Lower lobe of right lung (tissue), 2 donors: ENCODE measurements around the gene CDHR4. TPM values are rescaled to one million over a fixed set of nuclear protein-coding genes. Genes with fewer than 3 reads are reported as not detected.

ENCODE experiments used
- ATAC-seq, 2 donors: fragments of 200-7000 bp; cut with Tn5 transposase; one replicate each; pipeline ENCODE4 v1.9.1; 2020 to 2022; ENCODE audit warnings: mild to moderate bottlenecking in 2 of 2, moderate library complexity in 2 of 2
- DNase-seq: peaks from one replicate; pipeline ENCODE4 v3.0.0-alpha.2; 2020
- H3K27ac ChIP-seq: fragments of 200-600 bp; one replicate; pipeline ENCODE4 v1.8.0; 2022
- H3K27me3 ChIP-seq: fragments of 200-600 bp; one replicate; pipeline ENCODE4 v1.8.0; 2022; ENCODE audit warnings: low read depth
- H3K36me3 ChIP-seq: fragments of 200-600 bp; one replicate; pipeline ENCODE4 v1.8.0; 2022; ENCODE audit warnings: mild to moderate bottlenecking
- H3K4me1 ChIP-seq: fragments of 200-600 bp; one replicate; pipeline ENCODE4 v1.8.0; 2022
- H3K4me3 ChIP-seq: fragments of 200-600 bp; one replicate; pipeline ENCODE4 v1.8.0; 2022; ENCODE audit warnings: mild to moderate bottlenecking
- H3K9me3 ChIP-seq: fragments of 200-600 bp; one replicate; pipeline ENCODE4 v1.8.0; 2022
- intact Hi-C: fragments of 100-400 bp; cut with DNase I; formaldehyde crosslinking; loops from one replicate; pipeline ENCODE4 v1.11.0; 2022
- total RNA-seq: library from RNA; stranded (reverse); fragmentation: NEBNext Ultra II Directional; extraction: Animal tissue kit (Norgen Biotek cat#: 25700); gene quantifications from one replicate; pipeline ENCODE4 v1.2.1, GENCODE V29; 2021
- TF ChIP-seq, protein P1 (sequence below): fragments of 200-600 bp; IDR thresholded peaks from one replicate; pipeline ENCODE4 v1.8.0; 2022; ENCODE audit warnings: antibody characterized with exemption, mild to moderate bottlenecking
- donor health status: DM: no; HTN: yes; CAD: no; lungs with severe emphysema.

Gene CDHR4
- total RNA-seq, 1 donor from 2014 or later, result 9.6 TPM

GRCh38 chr3:49813497-49814174 lies 14.0 kb upstream of the CDHR4 start, which contains the start of gene UBA7:
Gene UBA7 (minus strand): TSS chr3:49813953. CDS start chr3:49813787, 166 bp downstream.
- TF ChIP-seq, protein P1, sequence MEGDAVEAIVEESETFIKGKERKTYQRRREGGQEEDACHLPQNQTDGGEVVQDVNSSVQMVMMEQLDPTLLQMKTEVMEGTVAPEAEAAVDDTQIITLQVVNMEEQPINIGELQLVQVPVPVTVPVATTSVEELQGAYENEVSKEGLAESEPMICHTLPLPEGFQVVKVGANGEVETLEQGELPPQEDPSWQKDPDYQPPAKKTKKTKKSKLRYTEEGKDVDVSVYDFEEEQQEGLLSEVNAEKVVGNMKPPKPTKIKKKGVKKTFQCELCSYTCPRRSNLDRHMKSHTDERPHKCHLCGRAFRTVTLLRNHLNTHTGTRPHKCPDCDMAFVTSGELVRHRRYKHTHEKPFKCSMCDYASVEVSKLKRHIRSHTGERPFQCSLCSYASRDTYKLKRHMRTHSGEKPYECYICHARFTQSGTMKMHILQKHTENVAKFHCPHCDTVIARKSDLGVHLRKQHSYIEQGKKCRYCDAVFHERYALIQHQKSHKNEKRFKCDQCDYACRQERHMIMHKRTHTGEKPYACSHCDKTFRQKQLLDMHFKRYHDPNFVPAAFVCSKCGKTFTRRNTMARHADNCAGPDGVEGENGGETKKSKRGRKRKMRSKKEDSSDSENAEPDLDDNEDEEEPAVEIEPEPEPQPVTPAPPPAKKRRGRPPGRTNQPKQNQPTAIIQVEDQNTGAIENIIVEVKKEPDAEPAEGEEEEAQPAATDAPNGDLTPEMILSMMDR, result no peak
- intact Hi-C loops, result no loop called here
- DNase-seq (peak; percentile 71), ATAC-seq (peak; percentile 91 to 94)
- peak within 1 kb of the TSS; percentile 67 for H3K4me3 ChIP-seq
- peaks cover 40% of the 10 kb centered on the region for H3K36me3 ChIP-seq
- H3K4me1 ChIP-seq, result peaks cover 40% of the 10 kb centered on the region
- H3K27ac ChIP-seq, result peak within 1 kb of the TSS; percentile 90
- no peaks in the 10 kb centered on the region for H3K9me3 ChIP-seq
- H3K27me3 ChIP-seq, result no peaks in the 10 kb centered on the region

GRCh38 chr3:49812916-49813496 lies 13.3 kb upstream of the CDHR4 start:
- H3K4me3 ChIP-seq, result peak overlapping the region; percentile 67
- H3K36me3 ChIP-seq, result peaks cover 41% of the 10 kb centered on the region
- H3K27me3 ChIP-seq, result no peaks in the 10 kb centered on the region
- TF ChIP-seq, protein P1, result no peak
- intact Hi-C loops, result no loop called here
- DNase-seq (peak; percentile 71), ATAC-seq (peak; percentile 83 to 89)
- H3K9me3 ChIP-seq, result no peaks in the 10 kb centered on the region
- H3K27ac ChIP-seq, result peak overlapping the region; percentile 90
- H3K4me1 ChIP-seq, result peaks cover 46% of the 10 kb centered on the region

DNA sequence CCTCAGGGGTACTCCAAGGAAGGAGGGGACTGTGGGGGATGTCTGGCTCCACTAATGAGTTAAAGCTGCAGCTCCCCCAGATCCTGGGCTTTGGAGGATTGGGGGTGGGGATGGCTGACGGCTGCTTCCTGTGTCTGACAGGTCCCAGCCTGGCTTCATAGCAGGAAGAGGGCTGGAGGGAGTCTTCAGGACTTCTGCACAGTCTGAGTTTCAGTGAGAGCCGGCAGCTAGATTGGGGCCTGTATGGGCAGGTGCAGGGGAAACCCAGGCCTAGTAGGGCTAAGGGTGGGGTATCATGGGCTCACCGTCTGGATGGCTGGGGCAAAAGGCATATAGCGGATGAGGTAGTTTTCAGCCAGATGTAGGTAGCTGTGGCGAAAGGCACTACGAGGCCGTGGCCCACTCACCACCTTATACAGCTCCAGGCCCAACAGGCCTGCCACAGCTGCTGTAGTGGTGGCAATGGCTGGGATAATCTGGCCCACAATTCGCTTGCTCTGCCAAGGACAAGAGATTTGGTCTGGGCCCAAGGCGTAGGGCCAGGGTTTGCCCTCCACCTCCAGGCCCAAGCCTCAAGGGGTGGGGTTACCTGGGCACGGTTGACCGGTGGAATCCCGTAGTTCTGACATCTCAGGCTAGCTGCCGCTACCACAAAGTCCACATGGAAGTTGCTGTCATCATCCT lies 7.9 kb upstream of the CDHR4 start:
- Histone ChIP-seq H3K27me3 (no peaks in the 10 kb centered on the region), H3K27ac (peak overlapping the region; percentile 92), H3K9me3 (no peaks in the 10 kb centered on the region), H3K4me3 (no peak overlapping the region), H3K4me1 (peaks cover 72% of the 10 kb centered on the region), H3K36me3 (peaks cover 40% of the 10 kb centered on the region)
- intact Hi-C loops, result no loop called here
- TF ChIP-seq, protein P1, result no peak
- DNase-seq (no peak), ATAC-seq (no peak)

- peaks cover 33% of the 10 kb centered on the region for H3K36me3 ChIP-seq
- no peaks in the 10 kb centered on the region for H3K27me3 ChIP-seq
- peaks cover 65% of the 10 kb centered on the region for H3K4me1 ChIP-seq
- ATAC-seq (no peak), DNase-seq (no peak)
- H3K27ac ChIP-seq, result peak overlapping the region; percentile 92
- TF ChIP-seq, protein P1, result no peak
- H3K4me3 ChIP-seq, result no peak overlapping the region
- intact Hi-C loops, result no loop called here
- no peaks in the 10 kb centered on the region for H3K9me3 ChIP-seq
Measured at GRCh38 chr3:49806850-49807249, 7.2 kb upstream of the CDHR4 start.

DNA sequence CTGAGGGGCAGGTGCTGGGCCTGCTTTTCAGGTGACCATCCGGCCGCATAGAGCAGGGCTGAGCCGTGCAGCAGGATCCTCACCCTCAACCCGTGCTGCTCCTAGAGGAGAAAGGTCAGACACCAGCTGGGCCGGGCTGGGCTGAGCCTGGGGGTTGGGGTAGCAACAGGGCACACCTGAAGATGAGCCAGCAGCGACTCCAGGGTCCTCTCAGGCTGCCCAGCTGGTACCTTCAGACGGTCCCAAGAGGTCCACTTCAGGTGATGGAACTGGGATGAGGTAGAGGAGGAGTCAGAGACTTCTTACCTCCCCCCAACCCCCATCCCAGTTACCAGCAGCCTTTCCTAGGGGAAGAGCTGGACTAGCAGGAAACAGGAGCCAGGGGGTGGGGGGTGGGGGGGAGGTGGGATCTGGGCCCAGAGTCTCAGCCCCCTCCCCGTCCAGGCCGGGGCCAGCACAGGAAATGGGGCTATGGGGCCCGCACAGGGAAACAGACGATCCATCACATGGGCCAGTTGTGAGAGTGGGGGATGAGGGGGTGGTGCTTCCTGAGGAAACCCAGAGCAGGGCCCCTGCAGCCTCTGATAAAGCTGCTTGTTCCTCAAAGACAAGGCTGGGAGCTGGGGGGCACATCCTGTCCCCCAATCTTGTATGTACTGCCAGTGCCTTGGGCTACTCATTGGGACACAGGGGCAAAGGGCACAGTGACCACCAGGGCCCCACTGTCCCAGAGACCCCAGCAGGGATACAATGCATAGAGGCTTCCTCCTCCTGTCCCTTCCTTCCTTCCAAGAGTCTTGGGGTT lies 6.4 kb upstream of the CDHR4 start:
- no peaks in the 10 kb centered on the region for H3K9me3 ChIP-seq
- ATAC-seq (no peak), DNase-seq (peak; percentile 56)
- H3K4me1 ChIP-seq, result peaks cover 58% of the 10 kb centered on the region
- TF ChIP-seq, protein P1, result no peak
- H3K27ac ChIP-seq, result peak overlapping the region; percentile 92
- H3K4me3 ChIP-seq, result peak overlapping the region; percentile 96
- no peaks in the 10 kb centered on the region for H3K27me3 ChIP-seq
- peaks cover 26% of the 10 kb centered on the region for H3K36me3 ChIP-seq
- intact Hi-C loops, result no loop called here
